Activated CD4-positive, alpha-beta memory T cell treated with anti-CD3 and anti-CD28 coated beads, Interleukin-2, amount 10 ng/mL, durations not matched to agents 7 days and 5 days (primary cell): ENCODE measurements around the gene NEUROG3. TPM values are rescaled to one million over a fixed set of nuclear protein-coding genes. Genes with fewer than 3 reads are reported as not detected.

Source experiments
- CTCF ChIA-PET: fragments of 350-600 bp; sonication (Branson Sonifier 250); formaldehyde crosslinking; loops from one replicate; lab custom pipeline; 2021; ENCODE audit warnings: antibody characterized with exemption, inconsistent platforms; lab: Charles Lee
- POLR2A ChIA-PET: fragments of 350-600 bp; sonication (Branson Sonifier 250); formaldehyde crosslinking; loops from one replicate; lab custom pipeline; 2021; ENCODE audit warnings: antibody characterized with exemption; lab: Charles Lee
- DNase-seq: peaks from one replicate; pipeline ENCODE4 v3.0.0-alpha.2; 2020
- H3K27ac Mint-ChIP-seq: one replicate; pipeline ENCODE4 v1.8.0; 2021; ENCODE audit warnings: mild to moderate bottlenecking, mixed read lengths
- H3K27me3 Mint-ChIP-seq: one replicate; pipeline ENCODE4 v1.8.0; 2021; ENCODE audit warnings: mixed read lengths
- H3K36me3 Mint-ChIP-seq: one replicate; pipeline ENCODE4 v1.8.0; 2021; ENCODE audit warnings: low read depth, mixed read lengths
- H3K4me1 Mint-ChIP-seq: one replicate; pipeline ENCODE4 v1.8.0; 2021; ENCODE audit warnings: mixed read lengths
- H3K4me3 Mint-ChIP-seq: one replicate; pipeline ENCODE4 v1.8.0; 2021; ENCODE audit warnings: mild to moderate bottlenecking, mixed read lengths
- H3K9me3 Mint-ChIP-seq: one replicate; pipeline ENCODE4 v1.8.0; 2021; ENCODE audit warnings: mixed read lengths
- total RNA-seq, 2 experiments: library from RNA; stranded (reverse); gene quantifications; one replicate each; pipeline ENCODE4 v1.2.3, GENCODE V29; 2021

Gene NEUROG3
- under 1 TPM in 1 of 2 experiments, not detected in 1; 0.23 TPM for total RNA-seq

DNA sequence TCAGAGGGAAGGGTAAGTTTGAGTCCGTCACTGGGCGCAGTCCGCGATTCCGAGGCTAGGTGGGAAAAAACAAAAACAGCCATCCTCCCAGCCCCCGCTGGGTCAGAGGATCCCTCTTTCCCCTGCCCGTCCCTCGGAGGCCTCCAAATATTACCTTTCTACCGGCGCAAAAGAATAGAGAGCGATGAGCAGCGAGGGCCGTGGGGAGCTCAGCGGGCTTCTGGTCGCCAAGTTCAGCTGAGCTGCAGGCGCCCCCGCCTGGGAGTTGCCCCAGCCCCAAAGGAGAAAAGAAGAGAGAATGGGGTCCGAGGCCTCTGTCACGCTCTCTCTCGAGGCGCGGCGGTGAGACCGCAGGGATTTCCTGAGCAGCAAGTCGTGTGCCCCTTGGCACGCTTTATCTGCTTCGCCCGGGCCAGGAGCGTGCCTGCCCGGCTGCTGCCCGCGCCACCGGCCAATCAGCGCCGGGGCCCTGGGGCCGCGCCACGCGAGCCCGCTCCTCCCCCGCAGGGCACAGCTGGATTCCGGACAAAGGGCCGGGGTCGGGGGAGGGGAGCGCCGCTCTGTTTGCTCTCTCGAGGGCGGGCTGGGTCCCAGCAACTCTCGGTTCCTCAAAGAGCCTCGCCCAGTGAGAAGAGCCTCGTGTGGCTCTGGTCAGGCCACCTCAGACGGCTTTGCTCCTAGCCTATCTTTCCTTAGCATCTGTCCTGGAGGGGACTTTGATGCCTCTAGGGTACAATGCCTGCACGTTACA, at the start of gene NEUROG3:
Gene NEUROG3, minus strand, starts transcription at position 367 of the 751 bp plus-strand sequence. CDS start 379 bp downstream, outside the sequence.
- peak; percentile 20 for DNase-seq
- CTCF ChIA-PET = interaction anchor here (1.3 kb wide), 1 partner anchor 11 kb away, joined by 3 read pairs; no protein-coding TSS in a partner anchor
- no peaks in the 10 kb centered on the region for H3K9me3 Mint-ChIP-seq
- no peaks in the 10 kb centered on the region for H3K36me3 Mint-ChIP-seq
- POLR2A ChIA-PET = no interaction called here
- no peak within 1 kb of the TSS for H3K27ac Mint-ChIP-seq
- H3K4me1 Mint-ChIP-seq = peaks cover 16% of the 10 kb centered on the region
- peaks cover 93% of the 10 kb centered on the region for H3K27me3 Mint-ChIP-seq
- H3K4me3 Mint-ChIP-seq = peak within 1 kb of the TSS; percentile 60

DNA sequence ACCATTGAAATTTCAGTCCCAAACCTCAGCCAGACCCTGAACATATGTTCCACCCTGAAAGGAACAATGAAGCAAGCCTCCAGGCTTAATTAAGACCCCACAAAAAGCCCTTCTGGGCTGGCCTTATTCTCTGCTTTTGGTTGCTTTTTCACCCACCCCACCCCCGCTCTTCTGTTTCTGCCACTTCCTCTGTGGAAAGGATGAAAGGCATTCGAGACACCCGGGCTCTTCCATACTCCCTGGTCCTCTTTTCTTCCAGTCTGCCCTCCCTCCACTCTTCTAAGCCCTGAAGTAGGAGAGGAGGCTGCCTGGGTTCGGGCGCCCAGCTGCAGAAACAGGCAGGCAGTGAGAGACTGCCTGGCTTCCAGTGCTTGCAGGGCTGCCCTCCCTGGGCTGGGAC, 47.4 kb upstream of the NEUROG3 start:
- H3K36me3 Mint-ChIP-seq = peaks cover 3% of the 10 kb centered on the region
- no peak for DNase-seq
- CTCF ChIA-PET = interaction anchor here (0.8 to 1.0 kb wide), 2 partner anchors 9 to 104 kb away, joined by 3 read pairs; no protein-coding TSS in a partner anchor
- POLR2A ChIA-PET = no interaction called here
- peaks cover 10% of the 10 kb centered on the region for H3K27me3 Mint-ChIP-seq
- H3K27ac Mint-ChIP-seq = no peak overlapping the region
- peaks cover 11% of the 10 kb centered on the region for H3K9me3 Mint-ChIP-seq
- H3K4me3 Mint-ChIP-seq = no peak overlapping the region
- H3K4me1 Mint-ChIP-seq = peaks cover 10% of the 10 kb centered on the region

- Mint-ChIP-seq H3K9me3 (peaks cover 11% of the 10 kb centered on the region), H3K4me3 (no peak overlapping the region)
Measured at GRCh38 chr10:69619626-69620025, 46.4 kb upstream of the NEUROG3 start.

GRCh38 chr10:69618746-69619145, 45.5 kb upstream of the NEUROG3 start:
- peaks cover 4% of the 10 kb centered on the region for H3K9me3 Mint-ChIP-seq
- POLR2A ChIA-PET = no interaction called here
- H3K27ac Mint-ChIP-seq = no peak overlapping the region
- H3K4me1 Mint-ChIP-seq = peaks cover 1% of the 10 kb centered on the region
- CTCF ChIA-PET = interaction anchor here (1.5 kb wide), 1 partner anchor 10 kb away, joined by 4 read pairs; no protein-coding TSS in a partner anchor
- H3K36me3 Mint-ChIP-seq = peaks cover under 1% of the 10 kb centered on the region
- H3K4me3 Mint-ChIP-seq = no peak overlapping the region
- DNase-seq = no peak
- peaks cover 13% of the 10 kb centered on the region for H3K27me3 Mint-ChIP-seq

More at GRCh38 chr10:69619626-69620025, 46.4 kb upstream of the NEUROG3 start:
- Mint-ChIP-seq H3K27ac (no peak overlapping the region), H3K36me3 (peaks cover 3% of the 10 kb centered on the region), H3K27me3 (peaks cover 10% of the 10 kb centered on the region), H3K4me1 (peaks cover 10% of the 10 kb centered on the region)
- DNase-seq = no peak
- ChIA-PET POLR2A (no interaction called here), CTCF (no interaction called here)

DNA sequence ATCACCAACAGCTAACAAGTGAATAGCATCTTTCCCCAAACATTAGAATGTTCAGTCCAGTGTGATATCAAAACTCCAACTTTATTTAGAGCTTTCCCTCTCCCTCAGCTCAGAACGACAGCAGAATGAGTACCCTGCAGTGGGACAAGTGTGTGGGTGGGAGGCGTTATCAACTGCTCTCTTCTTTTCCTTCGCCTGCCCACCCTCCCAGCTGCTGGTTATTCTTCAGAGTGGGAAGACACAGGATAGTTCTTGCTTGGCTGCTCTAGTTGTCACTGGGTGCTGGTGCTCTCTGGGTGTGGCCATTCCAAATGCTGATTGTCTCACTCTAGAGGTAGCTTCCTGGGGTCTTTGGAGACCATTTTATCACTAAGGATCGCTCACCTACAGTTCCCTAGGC, 43.1 kb upstream of the NEUROG3 start:
- Mint-ChIP-seq H3K27me3 (peaks cover 9% of the 10 kb centered on the region), H3K4me1 (no peaks in the 10 kb centered on the region), H3K4me3 (no peak overlapping the region), H3K36me3 (no peaks in the 10 kb centered on the region), H3K9me3 (no peaks in the 10 kb centered on the region), H3K27ac (no peak overlapping the region)
- DNase-seq = no peak
- ChIA-PET CTCF (no interaction called here), POLR2A (no interaction called here)

DNA sequence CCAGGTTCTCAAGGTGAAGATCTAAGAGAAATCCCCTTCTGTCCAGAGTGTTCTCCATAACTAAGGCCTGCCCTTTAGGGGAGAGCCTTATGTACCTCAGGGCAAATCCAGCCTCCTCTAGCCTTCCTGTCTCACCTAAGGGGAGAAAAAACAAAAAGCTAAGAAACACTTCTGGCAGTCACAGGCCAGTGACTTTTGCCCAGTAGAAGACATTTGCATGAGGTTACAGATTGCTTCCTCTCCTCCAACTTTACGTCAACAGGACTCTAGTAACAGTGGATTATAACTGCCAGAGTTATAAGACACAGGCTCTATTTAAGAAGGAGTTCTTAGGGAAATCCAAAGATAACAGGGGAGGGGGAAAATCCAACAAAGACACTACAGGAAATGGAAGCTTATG, 40.9 kb upstream of the NEUROG3 start:
- H3K4me3 Mint-ChIP-seq = no peak overlapping the region
- peaks cover 14% of the 10 kb centered on the region for H3K27me3 Mint-ChIP-seq

GRCh38 chr10:69612760-69613159, 39.5 kb upstream of the NEUROG3 start:
- no peak overlapping the region for H3K27ac Mint-ChIP-seq
- no peak for DNase-seq
- peaks cover 17% of the 10 kb centered on the region for H3K27me3 Mint-ChIP-seq
- H3K36me3 Mint-ChIP-seq = no peaks in the 10 kb centered on the region
- POLR2A ChIA-PET = no interaction called here
- H3K9me3 Mint-ChIP-seq = no peaks in the 10 kb centered on the region
- no peak overlapping the region for H3K4me3 Mint-ChIP-seq
- CTCF ChIA-PET = no interaction called here
- no peaks in the 10 kb centered on the region for H3K4me1 Mint-ChIP-seq

More for the DNA sequence above, 40.9 kb upstream of the NEUROG3 start:
- no peaks in the 10 kb centered on the region for H3K9me3 Mint-ChIP-seq
- no peaks in the 10 kb centered on the region for H3K4me1 Mint-ChIP-seq
- POLR2A ChIA-PET = no interaction called here
- no peaks in the 10 kb centered on the region for H3K36me3 Mint-ChIP-seq
- H3K27ac Mint-ChIP-seq = no peak overlapping the region
- CTCF ChIA-PET = interaction anchor here (1.5 to 3.1 kb wide), 3 partner anchors 15 to 98 kb away, joined by 4 to 10 read pairs (median 6); partner anchors contain the start of gene FAM241B
- no peak for DNase-seq

DNA sequence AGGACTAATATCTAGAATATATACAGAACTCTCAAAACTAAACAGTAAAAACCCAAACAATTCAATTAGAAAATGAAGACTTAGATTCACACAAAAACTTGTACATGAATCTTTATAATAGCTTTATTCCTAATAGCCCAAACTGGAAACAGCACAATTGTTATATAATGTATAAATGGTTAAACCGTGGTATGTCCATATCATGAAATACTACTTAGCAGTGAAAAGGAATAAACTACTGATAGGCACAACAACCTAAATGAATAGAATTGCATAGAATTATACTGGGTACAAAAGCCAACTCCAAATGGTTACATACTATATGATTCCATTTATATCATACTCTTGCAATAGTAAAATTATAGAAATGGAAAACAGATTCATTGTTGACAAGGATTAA, 35.9 kb upstream of the NEUROG3 start:
- Mint-ChIP-seq H3K36me3 (no peaks in the 10 kb centered on the region), H3K4me1 (no peaks in the 10 kb centered on the region), H3K27ac (no peak overlapping the region), H3K4me3 (no peak overlapping the region), H3K27me3 (peaks cover 14% of the 10 kb centered on the region), H3K9me3 (no peaks in the 10 kb centered on the region)
- ChIA-PET POLR2A (no interaction called here), CTCF (interaction anchor here (1.6 kb wide), 1 partner anchor 94 kb away, joined by 3 read pairs; no protein-coding TSS in a partner anchor)
- DNase-seq = no peak

DNA sequence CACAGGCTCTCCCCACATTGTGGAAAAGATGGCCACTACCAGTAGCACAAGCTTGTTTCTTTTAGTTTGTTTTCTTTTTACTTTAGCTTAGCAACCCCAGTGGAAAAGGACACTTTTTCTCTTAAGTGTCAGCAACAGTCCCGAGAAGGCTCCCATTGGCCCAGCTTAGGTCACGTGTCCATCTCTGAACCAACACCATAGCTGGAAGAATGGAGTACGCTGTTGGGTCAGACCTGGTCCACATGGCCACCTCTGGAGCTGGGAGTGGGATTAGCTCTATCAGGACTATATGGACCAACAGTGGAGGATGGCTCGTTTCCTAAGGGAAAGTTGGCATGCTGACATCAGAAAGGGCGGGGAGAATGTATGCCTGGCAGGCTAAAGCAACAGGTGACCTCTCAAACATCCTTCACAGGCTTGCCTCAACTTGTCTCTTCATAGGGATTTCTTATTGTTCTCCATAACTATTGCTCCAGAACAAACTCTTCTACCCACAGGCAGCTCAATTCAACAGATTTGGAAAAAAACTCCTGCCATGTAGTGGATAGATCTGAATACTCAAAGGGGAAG, 27.6 kb upstream of the NEUROG3 start:
- H3K36me3 Mint-ChIP-seq = no peaks in the 10 kb centered on the region
- H3K27ac Mint-ChIP-seq = no peak overlapping the region
- H3K27me3 Mint-ChIP-seq = peaks cover 34% of the 10 kb centered on the region
- no peak overlapping the region for H3K4me3 Mint-ChIP-seq
- ChIA-PET POLR2A (no interaction called here), CTCF (no interaction called here)
- DNase-seq = no peak
- no peaks in the 10 kb centered on the region for H3K4me1 Mint-ChIP-seq
- no peaks in the 10 kb centered on the region for H3K9me3 Mint-ChIP-seq

DNA sequence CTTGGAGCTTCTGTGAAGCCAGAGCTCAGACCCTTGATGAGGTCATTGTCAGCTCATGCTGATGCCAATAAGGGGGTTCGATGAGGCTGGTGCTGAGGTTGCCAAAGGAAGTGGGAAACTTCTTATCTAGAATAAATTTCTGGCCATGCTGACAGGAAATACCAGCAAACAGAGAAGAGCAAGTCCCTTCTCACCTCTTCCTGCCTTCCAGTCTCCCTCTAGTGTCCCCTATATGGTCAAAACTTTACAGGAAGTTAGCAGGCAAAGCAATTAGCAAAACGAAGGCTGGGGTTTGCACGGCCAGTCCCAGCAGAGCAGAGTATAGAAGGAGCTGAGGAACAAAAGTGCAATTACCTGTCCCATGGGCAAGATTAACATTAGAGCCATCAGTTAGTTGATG, 15.1 kb upstream of the NEUROG3 start:
- ChIA-PET POLR2A (no interaction called here), CTCF (interaction anchor here (1.0 kb wide), 1 partner anchor 48 kb away, joined by 3 read pairs; no protein-coding TSS in a partner anchor)
- Mint-ChIP-seq H3K4me1 (peaks cover 16% of the 10 kb centered on the region), H3K27me3 (peaks cover 7% of the 10 kb centered on the region), H3K9me3 (peaks cover 3% of the 10 kb centered on the region), H3K27ac (no peak overlapping the region), H3K4me3 (no peak overlapping the region), H3K36me3 (no peaks in the 10 kb centered on the region)
- DNase-seq = no peak

DNA sequence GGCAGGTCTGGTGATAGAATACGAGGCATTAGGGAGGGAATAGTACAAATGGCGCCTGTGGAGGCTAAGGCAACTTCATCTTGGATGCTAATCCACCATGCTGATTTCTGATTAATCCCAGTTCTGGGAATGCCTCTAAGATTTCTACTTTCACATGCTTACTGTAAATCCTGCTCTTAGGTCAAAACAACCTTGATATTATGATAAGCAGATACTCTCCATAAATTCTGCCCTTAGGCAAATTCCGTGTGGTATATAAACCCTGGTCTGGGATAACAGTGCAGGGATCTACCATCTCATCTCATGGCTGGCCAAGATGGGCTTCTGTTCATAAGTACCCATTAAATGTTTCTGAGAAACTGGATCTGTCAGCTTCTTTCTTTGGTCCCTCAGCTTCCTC, 11.4 kb upstream of the NEUROG3 start:
- CTCF ChIA-PET = interaction anchor here (1.5 kb wide), 1 partner anchor 11 kb away, joined by 3 read pairs; no protein-coding TSS in a partner anchor
- H3K4me3 Mint-ChIP-seq = no peak overlapping the region

DNA sequence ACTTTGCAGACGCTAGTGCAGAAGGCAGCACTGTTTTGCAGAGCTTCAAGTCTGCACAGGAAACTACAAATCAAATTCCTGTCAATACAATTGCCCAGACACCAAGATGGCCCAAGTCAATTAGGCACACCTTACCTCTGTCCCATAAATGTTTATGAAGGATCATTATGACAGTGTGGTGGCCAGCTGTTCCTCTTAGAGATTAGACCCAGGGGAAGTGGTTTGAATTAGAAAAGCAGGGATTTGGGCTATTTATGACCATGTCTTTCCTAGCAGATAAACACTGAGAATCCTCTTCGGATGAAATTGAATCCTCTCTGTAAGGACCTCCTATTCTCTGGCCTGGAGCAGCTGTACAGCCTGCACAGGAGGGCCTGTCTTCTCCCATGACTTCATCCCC, 9.9 kb upstream of the NEUROG3 start:
- Mint-ChIP-seq H3K4me3 (no peak overlapping the region), H3K27ac (no peak overlapping the region), H3K9me3 (peaks cover 3% of the 10 kb centered on the region), H3K4me1 (peaks cover 3% of the 10 kb centered on the region), H3K27me3 (peaks cover 38% of the 10 kb centered on the region), H3K36me3 (no peaks in the 10 kb centered on the region)
- DNase-seq = no peak
- POLR2A ChIA-PET = no interaction called here
- CTCF ChIA-PET = interaction anchor here (1.5 kb wide), 1 partner anchor 9 kb away, joined by 3 read pairs; no protein-coding TSS in a partner anchor

More for the DNA sequence above, 11.4 kb upstream of the NEUROG3 start:
- no peak overlapping the region for H3K27ac Mint-ChIP-seq
- H3K4me1 Mint-ChIP-seq = peaks cover 16% of the 10 kb centered on the region
- no peak for DNase-seq
- H3K9me3 Mint-ChIP-seq = peaks cover 3% of the 10 kb centered on the region
- no peaks in the 10 kb centered on the region for H3K36me3 Mint-ChIP-seq
- POLR2A ChIA-PET = no interaction called here
- peaks cover 24% of the 10 kb centered on the region for H3K27me3 Mint-ChIP-seq

- ChIA-PET CTCF (no interaction called here), POLR2A (no interaction called here)
- peaks cover 55% of the 10 kb centered on the region for H3K27me3 Mint-ChIP-seq
Measured at GRCh38 chr10:69580435-69580834, 7.2 kb upstream of the NEUROG3 start.

More at GRCh38 chr10:69580435-69580834, 7.2 kb upstream of the NEUROG3 start:
- no peaks in the 10 kb centered on the region for H3K36me3 Mint-ChIP-seq
- no peak for DNase-seq
- no peaks in the 10 kb centered on the region for H3K4me1 Mint-ChIP-seq
- H3K27ac Mint-ChIP-seq = no peak overlapping the region
- no peak overlapping the region for H3K4me3 Mint-ChIP-seq
- no peaks in the 10 kb centered on the region for H3K9me3 Mint-ChIP-seq
